Endothelial cell (in vitro differentiated cells): ENCODE measurements around the gene PTGER3. TPM values are rescaled to one million over a fixed set of nuclear protein-coding genes. Genes with fewer than 3 reads are reported as not detected.

Source experiments
- DNase-seq: peaks from one replicate; pipeline ENCODE4 v3.0.0; 2021; ENCODE audit warnings: low spot score
- H3K27ac Mint-ChIP-seq: one replicate; pipeline ENCODE4 v1.8.0; 2021; ENCODE audit warnings: mixed read lengths, inconsistent platforms; ENCODE audit not compliant: unreplicated experiment
- H3K27me3 Mint-ChIP-seq: one replicate; pipeline ENCODE4 v1.8.0; 2021; ENCODE audit warnings: mild to moderate bottlenecking, moderate library complexity, mixed read lengths, inconsistent platforms; ENCODE audit not compliant: unreplicated experiment
- H3K36me3 Mint-ChIP-seq: one replicate; pipeline ENCODE4 v1.8.0; 2021; ENCODE audit warnings: mild to moderate bottlenecking, low read depth, mixed read lengths, inconsistent platforms; ENCODE audit not compliant: unreplicated experiment
- H3K4me1 Mint-ChIP-seq: one replicate; pipeline ENCODE4 v1.8.0; 2021; ENCODE audit warnings: mild to moderate bottlenecking, mixed read lengths, inconsistent platforms; ENCODE audit not compliant: unreplicated experiment
- H3K4me3 Mint-ChIP-seq: one replicate; pipeline ENCODE4 v1.8.0; 2021; ENCODE audit warnings: mild to moderate bottlenecking, mixed read lengths, inconsistent platforms; ENCODE audit not compliant: unreplicated experiment
- H3K9me3 Mint-ChIP-seq: one replicate; pipeline ENCODE4 v1.8.0; 2021; ENCODE audit warnings: mixed read lengths, inconsistent platforms; ENCODE audit not compliant: unreplicated experiment
- microRNA-seq: library from miRNA; unstranded; fragments of <30 nt; microRNA quantifications from one replicate; pipeline ENCODE4, GENCODE V29; 2020; ENCODE audit not compliant: unreplicated experiment
- total RNA-seq: library from RNA; stranded (reverse); fragmentation: NEBNext Ultra II Directional; extraction: Animal tissue kit (Norgen Biotek cat#: 25700); gene quantifications from one replicate; pipeline ENCODE4 v1.2.1, GENCODE V29; 2021; ENCODE audit not compliant: unreplicated experiment
- TF ChIP-seq, protein P1 (sequence below): fragments of 200-600 bp; sonication (generic); IDR thresholded peaks from one replicate; pipeline ENCODE4 v1.5.0; 2021; ENCODE audit warnings: antibody characterized with exemption; ENCODE audit not compliant: unreplicated experiment

Gene PTGER3
- total RNA-seq, 1 donor from 2014 or later, result 6.5 TPM

DNA sequence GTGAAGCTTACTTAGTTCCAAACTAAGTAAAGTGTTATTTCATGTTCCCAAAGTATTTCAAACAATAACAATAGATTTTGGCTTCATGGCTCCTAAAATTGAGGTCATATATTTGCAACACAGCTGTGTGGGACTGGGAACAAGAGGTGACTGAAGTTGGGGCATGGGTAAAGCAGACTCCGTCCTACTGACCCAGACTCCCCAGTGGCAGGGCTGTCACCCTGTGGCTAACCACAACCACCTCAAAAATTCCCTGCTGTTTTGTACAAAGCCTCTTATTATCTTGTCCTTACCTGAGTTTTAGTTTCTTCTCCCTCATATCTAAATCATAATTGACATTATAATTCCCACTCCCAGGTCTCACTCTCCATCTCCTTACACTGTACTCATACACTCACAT is 117.6 kb downstream of the PTGER3 start:
- DNase-seq, result no peak
- H3K4me1 Mint-ChIP-seq, result no peaks in the 10 kb centered on the region
- no peaks in the 10 kb centered on the region for H3K27me3 Mint-ChIP-seq
- H3K27ac Mint-ChIP-seq, result no peak overlapping the region
- no peaks in the 10 kb centered on the region for H3K36me3 Mint-ChIP-seq
- no peaks in the 10 kb centered on the region for H3K9me3 Mint-ChIP-seq
- no peak overlapping the region for H3K4me3 Mint-ChIP-seq
- TF ChIP-seq, protein P1, sequence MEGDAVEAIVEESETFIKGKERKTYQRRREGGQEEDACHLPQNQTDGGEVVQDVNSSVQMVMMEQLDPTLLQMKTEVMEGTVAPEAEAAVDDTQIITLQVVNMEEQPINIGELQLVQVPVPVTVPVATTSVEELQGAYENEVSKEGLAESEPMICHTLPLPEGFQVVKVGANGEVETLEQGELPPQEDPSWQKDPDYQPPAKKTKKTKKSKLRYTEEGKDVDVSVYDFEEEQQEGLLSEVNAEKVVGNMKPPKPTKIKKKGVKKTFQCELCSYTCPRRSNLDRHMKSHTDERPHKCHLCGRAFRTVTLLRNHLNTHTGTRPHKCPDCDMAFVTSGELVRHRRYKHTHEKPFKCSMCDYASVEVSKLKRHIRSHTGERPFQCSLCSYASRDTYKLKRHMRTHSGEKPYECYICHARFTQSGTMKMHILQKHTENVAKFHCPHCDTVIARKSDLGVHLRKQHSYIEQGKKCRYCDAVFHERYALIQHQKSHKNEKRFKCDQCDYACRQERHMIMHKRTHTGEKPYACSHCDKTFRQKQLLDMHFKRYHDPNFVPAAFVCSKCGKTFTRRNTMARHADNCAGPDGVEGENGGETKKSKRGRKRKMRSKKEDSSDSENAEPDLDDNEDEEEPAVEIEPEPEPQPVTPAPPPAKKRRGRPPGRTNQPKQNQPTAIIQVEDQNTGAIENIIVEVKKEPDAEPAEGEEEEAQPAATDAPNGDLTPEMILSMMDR, result no peak

DNA sequence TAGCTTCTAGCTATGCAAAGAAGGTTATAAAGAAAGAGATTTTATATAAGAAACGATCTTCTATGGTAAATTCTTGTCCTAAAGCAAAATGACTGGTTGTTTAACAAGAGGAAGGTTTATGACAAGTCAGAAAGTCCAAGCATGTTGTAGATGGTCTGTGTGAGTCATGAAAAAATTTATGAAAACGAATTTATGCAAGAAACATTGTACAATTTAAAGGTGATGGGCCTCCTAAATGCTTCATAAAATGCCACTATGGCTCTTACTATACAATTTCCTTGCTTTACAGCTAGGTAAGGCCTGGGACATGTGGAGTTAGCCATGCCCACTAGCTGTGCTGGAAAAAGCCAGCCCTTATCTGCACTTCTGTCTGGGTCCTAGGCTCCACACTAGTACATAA is 125.4 kb downstream of the PTGER3 start:
- TF ChIP-seq, protein P1, result no peak
- no peak overlapping the region for H3K4me3 Mint-ChIP-seq
- DNase-seq, result no peak
- H3K27me3 Mint-ChIP-seq, result no peaks in the 10 kb centered on the region
- no peaks in the 10 kb centered on the region for H3K9me3 Mint-ChIP-seq
- H3K36me3 Mint-ChIP-seq, result no peaks in the 10 kb centered on the region
- H3K4me1 Mint-ChIP-seq, result no peaks in the 10 kb centered on the region
- no peak overlapping the region for H3K27ac Mint-ChIP-seq

Small RNA genes lying within 50 kb of the gene (microRNA-seq; reads per million reads assigned to microRNA genes)
- gene MIR186, result 276 reads per million, percentile 87 among the genes with 10 or more reads in this experiment

Other genes starting within 250 kb of the PTGER3 start
- gene ZRANB2, start 33.2 kb upstream of the PTGER3 start, total RNA-seq, result 74.1 TPM